Activated CD4-positive, alpha-beta memory T cell treated with anti-CD3 and anti-CD28 coated beads, Interleukin-2, amount 10 ng/mL, durations not matched to agents 7 days and 5 days (primary cell): ENCODE results near the gene RNPC3. TPM values are rescaled to one million over a fixed set of nuclear protein-coding genes. Genes with fewer than 3 reads are reported as not detected.
"Not testable (repeated sequence)": the region's sequence is repeated elsewhere in the genome, so short reads cannot be mapped to it uniquely, and the experiment has no call there.

Source experiments
- CTCF ChIA-PET: fragments of 350-600 bp; sonication (Branson Sonifier 250); formaldehyde crosslinking; loops from one replicate; lab custom pipeline; 2021; ENCODE audit warnings: antibody characterized with exemption, inconsistent platforms; lab: Charles Lee
- POLR2A ChIA-PET: fragments of 350-600 bp; sonication (Branson Sonifier 250); formaldehyde crosslinking; loops from one replicate; lab custom pipeline; 2021; ENCODE audit warnings: antibody characterized with exemption; lab: Charles Lee
- DNase-seq: peaks from one replicate; pipeline ENCODE4 v3.0.0-alpha.2; 2020
- H3K27ac Mint-ChIP-seq: one replicate; pipeline ENCODE4 v1.8.0; 2021; ENCODE audit warnings: mild to moderate bottlenecking, mixed read lengths
- H3K27me3 Mint-ChIP-seq: one replicate; pipeline ENCODE4 v1.8.0; 2021; ENCODE audit warnings: mixed read lengths
- H3K36me3 Mint-ChIP-seq: one replicate; pipeline ENCODE4 v1.8.0; 2021; ENCODE audit warnings: low read depth, mixed read lengths
- H3K4me1 Mint-ChIP-seq: one replicate; pipeline ENCODE4 v1.8.0; 2021; ENCODE audit warnings: mixed read lengths
- H3K4me3 Mint-ChIP-seq: one replicate; pipeline ENCODE4 v1.8.0; 2021; ENCODE audit warnings: mild to moderate bottlenecking, mixed read lengths
- H3K9me3 Mint-ChIP-seq: one replicate; pipeline ENCODE4 v1.8.0; 2021; ENCODE audit warnings: mixed read lengths
- total RNA-seq, 2 experiments: library from RNA; stranded (reverse); gene quantifications; one replicate each; pipeline ENCODE4 v1.2.3, GENCODE V29; 2021

Gene RNPC3
- total RNA-seq, 2 experiments from 2014 or later = 22.3 to 22.5 TPM

GRCh38 chr1:103563056-103563455 is 37.6 kb downstream of the RNPC3 start:
- Mint-ChIP-seq H3K27me3 (no peaks in the 10 kb centered on the region), H3K4me3 (no peak overlapping the region), H3K4me1 (peaks cover 2% of the 10 kb centered on the region), H3K36me3 (peaks cover 1% of the 10 kb centered on the region), H3K9me3 (no peaks in the 10 kb centered on the region), H3K27ac (no peak overlapping the region)
- ChIA-PET CTCF (no interaction called here), POLR2A (no interaction called here)
- DNase-seq = no peak

- no peaks in the 10 kb centered on the region for H3K36me3 Mint-ChIP-seq
- H3K27ac Mint-ChIP-seq = no peak overlapping the region
- H3K4me3 Mint-ChIP-seq = no peak overlapping the region
- DNase-seq = no peak
- ChIA-PET POLR2A (no interaction called here), CTCF (no interaction called here)
- no peaks in the 10 kb centered on the region for H3K27me3 Mint-ChIP-seq
- H3K4me1 Mint-ChIP-seq = no peaks in the 10 kb centered on the region
- no peaks in the 10 kb centered on the region for H3K9me3 Mint-ChIP-seq
Observed at GRCh38 chr1:103569493-103569892, 44.0 kb downstream of the RNPC3 start.

GRCh38 chr1:103571289-103571688 is 45.8 kb downstream of the RNPC3 start, which contains the start of gene AMY2B:
TSS of gene AMY2B (plus strand) at chr1:103571589. CDS start at chr1:103571603, 14 bp downstream.
- H3K4me3 Mint-ChIP-seq, H3K27ac Mint-ChIP-seq, H3K4me1 Mint-ChIP-seq, H3K27me3 Mint-ChIP-seq, POLR2A ChIA-PET, H3K36me3 Mint-ChIP-seq, H3K9me3 Mint-ChIP-seq, CTCF ChIA-PET, DNase-seq: not testable (repeated sequence)

GRCh38 chr1:103576065-103576464 is 50.6 kb downstream of the RNPC3 start:
- Mint-ChIP-seq H3K36me3 (no peaks in the 10 kb centered on the region), H3K4me3 (no peak overlapping the region), H3K4me1 (no peaks in the 10 kb centered on the region), H3K9me3 (no peaks in the 10 kb centered on the region), H3K27me3 (no peaks in the 10 kb centered on the region), H3K27ac (no peak overlapping the region)
- DNase-seq = no peak
- POLR2A ChIA-PET = no interaction called here
- CTCF ChIA-PET = no interaction called here

GRCh38 chr1:103576784-103577183 is 51.3 kb downstream of the RNPC3 start:
- H3K27ac Mint-ChIP-seq, DNase-seq, H3K4me1 Mint-ChIP-seq, H3K27me3 Mint-ChIP-seq, POLR2A ChIA-PET, CTCF ChIA-PET, H3K4me3 Mint-ChIP-seq, H3K36me3 Mint-ChIP-seq, H3K9me3 Mint-ChIP-seq: not testable (repeated sequence)

GRCh38 chr1:103582464-103582863 is 57.0 kb downstream of the RNPC3 start:
- H3K27me3 Mint-ChIP-seq = no peaks in the 10 kb centered on the region
- H3K4me1 Mint-ChIP-seq = no peaks in the 10 kb centered on the region
- no peaks in the 10 kb centered on the region for H3K36me3 Mint-ChIP-seq
- CTCF ChIA-PET = no interaction called here
- no peak overlapping the region for H3K27ac Mint-ChIP-seq
- H3K4me3 Mint-ChIP-seq = no peak overlapping the region
- DNase-seq = no peak
- POLR2A ChIA-PET = no interaction called here
- peaks cover 4% of the 10 kb centered on the region for H3K9me3 Mint-ChIP-seq

GRCh38 chr1:103583887-103584286 is 58.4 kb downstream of the RNPC3 start:
- no peak overlapping the region for H3K4me3 Mint-ChIP-seq
- H3K4me1 Mint-ChIP-seq = no peaks in the 10 kb centered on the region
- H3K36me3 Mint-ChIP-seq = no peaks in the 10 kb centered on the region
- H3K9me3 Mint-ChIP-seq = peaks cover 8% of the 10 kb centered on the region
- ChIA-PET POLR2A (no interaction called here), CTCF (no interaction called here)
- H3K27ac Mint-ChIP-seq = no peak overlapping the region
- no peaks in the 10 kb centered on the region for H3K27me3 Mint-ChIP-seq
- DNase-seq = no peak

GRCh38 chr1:103584537-103584936 is 59.0 kb downstream of the RNPC3 start:
- DNase-seq = no peak
- ChIA-PET POLR2A (no interaction called here), CTCF (no interaction called here)
- H3K27ac Mint-ChIP-seq = no peak overlapping the region
- no peak overlapping the region for H3K4me3 Mint-ChIP-seq
- no peaks in the 10 kb centered on the region for H3K36me3 Mint-ChIP-seq
- no peaks in the 10 kb centered on the region for H3K27me3 Mint-ChIP-seq
- no peaks in the 10 kb centered on the region for H3K4me1 Mint-ChIP-seq
- H3K9me3 Mint-ChIP-seq = peaks cover 11% of the 10 kb centered on the region

GRCh38 chr1:103602740-103603139 is 77.2 kb downstream of the RNPC3 start:
- H3K4me1 Mint-ChIP-seq, DNase-seq, H3K36me3 Mint-ChIP-seq, POLR2A ChIA-PET, H3K4me3 Mint-ChIP-seq, H3K27ac Mint-ChIP-seq, H3K9me3 Mint-ChIP-seq, CTCF ChIA-PET, H3K27me3 Mint-ChIP-seq: not testable (repeated sequence)

Other genes starting within 250 kb of the RNPC3 start
- gene AMY2B, start 45.9 kb downstream of the RNPC3 start, total RNA-seq = 1 to 10 TPM; 6.7 to 8.6 TPM
- not detected for gene AMY2A, start 91.7 kb downstream of the RNPC3 start, total RNA-seq
- not detected for gene AMY1A, start 130.1 kb downstream of the RNPC3 start, total RNA-seq
- gene AMY1B, start 170.5 kb downstream of the RNPC3 start, total RNA-seq = not detected
- not detected for gene AMY1C, start 224.2 kb downstream of the RNPC3 start, total RNA-seq